HS-27A (cell line): Measurements from ENCODE around the gene SYCP2.
"Not testable (repeated sequence)": the region's sequence is repeated elsewhere in the genome, so short reads cannot be mapped to it uniquely, and the experiment has no call there.

Experiments
- DNase-seq: peaks from one replicate; pipeline ENCODE4 v3.0.0-alpha.2; 2012; ENCODE audit warnings: low read depth, missing footprints

Gene SYCP2

GRCh38 chr20:59908855-59909254, 24.6 kb downstream of the SYCP2 start:
- no peak for DNase-seq

GRCh38 chr20:59903621-59904020, 29.8 kb downstream of the SYCP2 start:
- no peak for DNase-seq

GRCh38 chr20:59902470-59902869, 31.0 kb downstream of the SYCP2 start:
- DNase-seq, result no peak

- DNase-seq, result no peak
Measured at GRCh38 chr20:59895908-59896307, 37.5 kb downstream of the SYCP2 start.

- no peak for DNase-seq
Measured at GRCh38 chr20:59891581-59891980, 41.9 kb downstream of the SYCP2 start.

GRCh38 chr20:59890035-59890434, 43.4 kb downstream of the SYCP2 start:
- DNase-seq, result not testable (repeated sequence)

GRCh38 chr20:59888050-59888449, 45.4 kb downstream of the SYCP2 start:
- no peak for DNase-seq

- no peak for DNase-seq
Measured at GRCh38 chr20:59884494-59884893, 48.9 kb downstream of the SYCP2 start.

- no peak for DNase-seq
Measured at GRCh38 chr20:59880198-59880597, 53.2 kb downstream of the SYCP2 start.

GRCh38 chr20:59873409-59873808, 60.0 kb downstream of the SYCP2 start:
- no peak for DNase-seq

GRCh38 chr20:59871096-59871495, 62.3 kb downstream of the SYCP2 start:
- no peak for DNase-seq

GRCh38 chr20:59866338-59866737, 67.1 kb downstream of the SYCP2 start:
- DNase-seq, result no peak

GRCh38 chr20:59864726-59865125, 68.7 kb downstream of the SYCP2 start:
- no peak for DNase-seq

- DNase-seq, result no peak
Measured at GRCh38 chr20:59863058-59863457, 70.4 kb downstream of the SYCP2 start.

- no peak for DNase-seq
Measured at GRCh38 chr20:59861401-59861800, 72.0 kb downstream of the SYCP2 start.

GRCh38 chr20:59858425-59858824, 75.0 kb downstream of the SYCP2 start:
- no peak for DNase-seq

- DNase-seq, result no peak
Measured at GRCh38 chr20:59857966-59858365, 75.5 kb downstream of the SYCP2 start.

- not testable (repeated sequence) for DNase-seq
Measured at GRCh38 chr20:59856941-59857340, 76.5 kb downstream of the SYCP2 start.

- DNase-seq, result not testable (repeated sequence)
Measured at GRCh38 chr20:59856526-59856925, 76.9 kb downstream of the SYCP2 start.

GRCh38 chr20:59850018-59850641, 83.3 kb downstream of the SYCP2 start:
- DNase-seq, result no peak

- DNase-seq, result no peak
Measured at GRCh38 chr20:59848182-59848581, 85.3 kb downstream of the SYCP2 start.

- DNase-seq, result no peak
Measured at GRCh38 chr20:59845472-59845871, 88.0 kb downstream of the SYCP2 start.

- no peak for DNase-seq
Measured at GRCh38 chr20:59839400-59839799, 94.0 kb downstream of the SYCP2 start.

- DNase-seq, result no peak
Measured at GRCh38 chr20:59837623-59838394, 95.6 kb downstream of the SYCP2 start.
